SKM-1 (cell line): ENCODE measurements around the gene SOX13.

ENCODE experiments used
- DNase-seq: peaks from one replicate; lab custom pipeline; 2025; ENCODE audit not compliant: unreplicated experiment; lab: John Stamatoyannopoulos, UW

The SOX13 gene

GRCh38 chr1:204150702-204151551 is 78.0 kb downstream of the SOX13 start:
- DNase-seq = no peak

DNA sequence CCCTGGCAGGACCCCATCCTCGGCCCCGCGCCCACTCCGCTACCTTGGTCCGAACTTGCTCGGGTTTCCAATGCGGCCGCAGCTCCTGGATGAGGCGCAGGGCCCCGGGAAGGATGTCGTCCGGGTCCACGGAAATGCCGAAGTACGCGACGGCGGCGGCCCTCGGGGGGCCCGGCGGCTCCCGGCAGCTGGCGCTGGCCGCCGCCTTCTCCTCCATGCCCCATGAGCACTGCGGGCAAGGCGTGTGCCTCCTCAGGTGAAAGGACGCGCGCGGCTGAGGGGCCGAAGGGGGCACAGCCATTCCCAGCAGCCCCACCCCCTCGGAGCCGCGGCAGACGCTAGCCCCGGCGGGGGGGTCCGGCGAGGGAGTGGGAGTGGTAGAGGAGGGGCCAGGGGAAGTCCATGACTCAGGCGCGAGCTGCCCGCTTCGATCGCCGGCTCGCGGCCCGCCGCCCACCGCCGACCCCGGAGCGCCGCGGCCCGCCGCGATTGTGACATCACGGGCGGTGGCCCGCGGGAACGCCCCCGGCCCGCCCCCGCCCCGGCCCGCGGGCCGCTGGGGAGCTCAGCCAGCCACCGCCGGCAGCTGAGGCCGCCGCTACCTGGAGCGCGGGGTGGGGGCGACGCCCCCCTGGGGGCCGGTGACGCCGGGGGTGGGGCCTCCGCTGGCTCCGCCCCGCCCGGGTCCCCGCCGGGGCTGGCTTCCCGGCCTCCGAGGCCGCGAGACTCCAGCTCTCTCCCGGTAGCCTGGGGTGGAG is 78.8 kb downstream of the SOX13 start, which contains the start of gene ETNK2:
TSS of gene ETNK2 (minus strand) at position 493 of the 758 bp plus-strand sequence. CDS start at position 301, 192 bp downstream.
- DNase-seq = no peak

GRCh38 chr1:204152310-204153044 is 79.6 kb downstream of the SOX13 start:
- no peak for DNase-seq

GRCh38 chr1:204153667-204154066 is 80.8 kb downstream of the SOX13 start:
- no peak for DNase-seq

DNA sequence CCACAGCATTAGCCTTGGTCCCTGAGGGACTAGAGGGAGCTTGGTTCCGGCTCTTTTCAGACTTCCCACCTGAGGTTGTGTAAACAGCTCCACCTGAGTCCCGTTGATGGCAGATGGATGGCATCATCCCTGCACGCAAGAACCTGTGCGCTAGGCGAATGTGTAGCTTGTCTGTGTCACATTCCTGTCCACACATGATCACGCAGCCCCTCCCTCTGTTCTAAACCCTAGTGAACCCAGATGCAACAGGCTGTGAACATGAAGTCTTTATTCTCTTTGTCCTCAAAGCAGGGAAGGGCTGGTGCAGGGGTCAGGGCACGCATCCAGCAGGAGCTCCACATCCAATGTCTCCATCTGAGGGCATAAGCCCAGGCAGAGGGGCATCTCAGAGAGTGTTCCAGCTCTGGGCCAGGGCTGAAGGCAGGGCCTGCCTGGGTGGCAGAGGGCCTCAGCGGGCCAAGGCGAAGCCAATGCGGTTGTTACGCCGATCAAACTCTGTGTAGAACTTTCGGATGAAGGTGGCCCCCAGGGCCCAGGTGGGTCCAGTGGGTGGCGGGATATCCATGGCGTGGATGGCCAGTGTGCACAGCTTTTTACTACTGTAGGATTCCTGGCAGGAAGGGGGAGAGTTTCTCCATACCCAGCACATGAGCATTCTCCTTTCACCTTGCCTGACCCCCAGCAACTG is 81.8 kb downstream of the SOX13 start:
- DNase-seq = no peak

DNA sequence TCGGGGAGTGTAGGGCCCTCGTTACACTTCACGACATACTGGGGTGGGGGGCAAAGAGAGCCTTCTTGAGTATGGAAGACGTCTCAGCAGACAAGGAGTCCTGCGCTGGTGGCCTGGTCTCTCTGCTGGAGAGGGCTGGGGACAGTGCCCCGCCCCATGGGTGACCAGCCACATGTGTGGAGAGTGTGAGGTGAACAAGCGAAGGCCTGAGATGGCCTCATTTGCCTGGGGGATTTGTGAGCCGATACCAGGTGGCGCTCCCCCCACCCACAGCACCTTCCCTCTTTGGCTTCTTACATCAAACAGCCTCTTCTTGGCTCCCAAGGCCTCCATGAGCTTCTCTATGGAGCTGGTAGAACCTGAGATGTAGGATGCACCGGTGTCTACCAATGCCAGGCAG is 83.0 kb downstream of the SOX13 start:
- DNase-seq = no peak

DNA sequence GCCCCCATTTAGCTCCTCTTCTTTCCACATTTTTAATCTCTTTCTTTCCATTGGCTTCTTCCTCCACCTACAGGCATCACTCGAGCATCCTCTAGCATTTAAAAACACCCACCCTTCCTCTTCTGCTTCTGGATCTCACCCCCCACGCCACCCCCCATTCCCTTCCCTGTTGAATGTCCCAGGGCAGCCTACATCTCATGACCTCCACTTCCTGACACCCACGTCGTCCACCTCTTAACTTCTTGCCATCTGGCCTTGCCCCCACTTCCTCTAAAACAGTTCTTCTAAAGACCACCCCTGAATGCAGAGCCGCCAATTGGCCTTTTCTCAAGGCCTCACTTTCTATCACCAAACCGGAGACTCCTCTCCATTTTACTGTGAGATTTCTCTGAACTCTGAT is 85.0 kb downstream of the SOX13 start:
- DNase-seq = no peak

DNA sequence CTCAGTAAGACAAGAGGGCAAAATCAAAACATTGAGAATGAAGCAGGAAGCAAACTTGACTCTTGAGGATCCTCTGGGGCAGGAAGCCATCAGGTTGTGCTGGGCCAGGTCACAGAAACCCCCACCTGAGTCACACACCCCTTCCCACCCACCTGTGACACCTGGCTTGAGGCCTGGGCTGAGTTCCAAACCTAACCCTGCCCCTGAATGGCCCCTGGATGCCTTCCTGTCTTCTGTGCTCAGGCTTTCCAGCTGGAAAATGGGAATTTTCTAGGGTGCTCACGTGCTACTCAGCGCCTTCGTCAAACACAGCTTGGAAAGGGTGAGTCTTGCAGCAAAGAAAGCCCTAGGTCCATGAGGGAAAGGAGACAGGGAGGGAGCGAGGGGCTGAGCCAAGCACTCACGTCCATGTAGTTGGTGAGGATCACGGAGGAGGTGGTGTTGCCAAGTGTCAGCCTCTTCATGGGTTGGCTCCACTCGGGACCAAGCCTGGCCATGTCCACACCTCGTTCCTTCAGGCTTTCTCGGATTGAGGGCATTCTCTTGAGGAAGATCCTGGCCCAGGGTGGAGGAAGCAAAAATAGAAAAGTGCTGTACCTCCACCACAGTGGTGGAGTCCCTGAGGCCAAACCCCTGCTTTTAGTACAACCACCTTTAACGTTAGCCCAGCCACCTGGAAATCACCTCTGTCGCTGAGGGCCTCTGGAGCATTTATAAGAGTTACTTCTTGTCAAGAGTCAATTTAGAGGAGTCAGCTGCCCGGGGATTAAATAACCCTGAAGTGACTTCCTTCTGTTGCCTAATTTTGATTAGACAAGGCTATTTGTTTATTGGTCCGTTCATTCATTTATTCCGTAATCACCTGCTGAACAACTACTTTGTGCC is 88.9 kb downstream of the SOX13 start:
- no peak for DNase-seq

DNA sequence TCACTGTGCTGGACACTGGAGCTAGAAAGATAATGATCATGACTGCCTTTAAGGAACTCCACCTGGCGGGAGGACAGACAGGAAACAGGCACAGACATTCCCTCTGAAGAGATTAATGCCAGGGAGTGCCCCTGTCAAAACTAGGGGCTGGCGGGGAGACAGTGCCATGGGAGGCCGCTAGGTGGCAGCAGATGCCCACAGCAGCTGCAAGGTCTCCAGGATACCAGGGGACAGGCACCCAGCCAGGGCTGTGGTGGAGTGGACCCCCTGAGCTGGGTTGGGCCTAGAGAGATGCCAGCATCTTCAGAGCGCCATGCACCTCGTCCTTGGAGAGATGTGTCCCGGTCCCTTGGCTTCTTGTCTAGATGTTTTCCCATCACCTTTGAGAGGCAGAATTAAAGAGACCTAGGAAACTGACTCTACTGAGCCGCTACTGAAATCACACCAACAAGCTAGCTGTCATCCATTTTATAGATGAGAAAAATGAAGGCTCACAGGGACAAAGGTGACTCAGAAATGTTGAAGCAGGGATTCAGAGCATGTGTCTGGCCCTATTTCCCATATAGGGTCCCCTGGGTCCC is 89.7 kb downstream of the SOX13 start:
- DNase-seq = peak; percentile 59

GRCh38 chr1:204166219-204166618 is 93.3 kb downstream of the SOX13 start, which contains the start of gene REN:
TSS of gene REN (minus strand) at chr1:204166337. CDS start at chr1:204166293, 44 bp downstream.
- DNase-seq = no peak

- DNase-seq = no peak
Measured at GRCh38 chr1:204167730-204168129, 94.8 kb downstream of the SOX13 start.

GRCh38 chr1:204169858-204170257 is 96.9 kb downstream of the SOX13 start:
- no peak for DNase-seq

DNA sequence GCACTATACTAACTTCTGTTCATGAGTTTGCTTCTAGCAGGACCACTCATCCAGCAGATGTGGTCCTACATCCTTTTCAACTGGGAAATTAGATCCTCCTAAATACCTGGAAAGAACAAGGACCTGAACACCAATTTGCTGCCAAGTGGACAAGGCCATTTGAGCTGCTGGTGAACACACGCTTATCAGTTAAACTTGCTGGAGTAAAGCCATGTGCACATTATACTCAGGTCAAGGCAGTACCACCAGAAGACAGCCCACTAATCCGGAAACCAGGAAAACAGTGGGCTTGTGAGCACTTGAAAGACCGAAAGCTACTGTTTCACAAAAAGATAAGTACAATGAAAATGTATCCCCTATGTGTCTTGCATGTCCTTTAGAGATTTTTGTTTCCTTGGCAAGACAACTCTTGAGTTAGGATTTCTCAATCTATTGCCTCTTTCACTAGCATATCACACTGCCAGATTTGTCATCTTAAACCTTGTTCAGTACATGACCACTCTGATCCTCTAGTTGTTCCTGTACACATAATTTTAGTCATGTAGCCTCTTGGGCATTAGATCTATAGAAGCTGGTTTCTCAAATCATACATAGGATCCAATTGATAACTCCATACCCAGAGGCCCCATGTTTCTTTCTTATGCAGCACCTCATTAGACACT is 97.7 kb downstream of the SOX13 start:
- no peak for DNase-seq

- DNase-seq = no peak
Measured at GRCh38 chr1:204171751-204172178, 98.8 kb downstream of the SOX13 start.

DNA sequence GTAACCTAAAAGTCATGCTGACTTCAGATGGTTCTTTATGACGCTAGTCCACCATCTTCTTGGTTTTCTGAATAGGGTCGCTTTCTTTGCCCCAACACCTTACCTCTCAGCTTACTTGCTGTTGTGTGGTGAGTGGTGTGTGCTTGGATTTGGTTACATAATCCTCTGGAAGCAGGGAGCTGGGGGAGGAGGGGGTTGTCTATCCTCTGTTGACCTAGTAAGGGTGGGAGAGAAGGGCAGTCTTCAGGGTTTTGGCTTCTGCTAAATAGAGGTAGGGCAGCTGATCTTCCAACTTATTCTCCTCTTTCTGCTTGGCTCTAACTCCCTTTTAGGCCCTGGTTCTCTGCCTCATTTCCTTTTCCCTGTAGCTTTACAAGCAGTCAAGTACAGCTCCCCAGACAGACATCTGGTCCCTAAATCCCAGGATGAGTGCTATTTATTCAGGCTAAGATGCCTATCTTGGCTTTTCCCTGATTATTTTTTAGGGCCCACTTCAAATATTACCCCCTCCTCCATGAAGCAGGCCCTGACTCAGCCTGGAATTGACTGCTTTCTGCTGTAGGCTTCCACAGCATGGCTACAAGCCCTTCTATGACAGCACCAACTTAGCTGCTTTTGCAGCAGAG is 99.6 kb downstream of the SOX13 start:
- DNase-seq = no peak

DNA sequence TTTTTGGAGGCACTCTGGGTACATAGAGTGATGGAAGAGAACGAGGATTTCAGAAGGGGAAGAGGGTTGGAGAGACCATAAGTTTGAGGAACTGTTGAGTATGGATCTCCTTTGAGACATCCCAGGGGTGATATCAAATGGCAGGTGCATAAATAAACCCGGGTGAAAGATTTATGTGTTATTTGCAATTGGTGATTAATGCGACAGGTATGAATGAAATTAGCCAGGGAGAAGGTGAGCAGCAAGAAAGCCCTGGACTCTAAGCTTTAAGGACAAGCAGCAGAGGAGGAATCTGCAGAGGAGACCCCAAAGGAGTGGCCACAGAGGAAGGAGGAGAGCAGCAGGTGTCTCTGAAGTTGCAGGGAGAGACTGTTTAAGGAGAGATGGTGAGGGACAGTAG is 102.0 kb downstream of the SOX13 start:
- DNase-seq = no peak

GRCh38 chr1:204176049-204176448 is 103.1 kb downstream of the SOX13 start:
- no peak for DNase-seq

DNA sequence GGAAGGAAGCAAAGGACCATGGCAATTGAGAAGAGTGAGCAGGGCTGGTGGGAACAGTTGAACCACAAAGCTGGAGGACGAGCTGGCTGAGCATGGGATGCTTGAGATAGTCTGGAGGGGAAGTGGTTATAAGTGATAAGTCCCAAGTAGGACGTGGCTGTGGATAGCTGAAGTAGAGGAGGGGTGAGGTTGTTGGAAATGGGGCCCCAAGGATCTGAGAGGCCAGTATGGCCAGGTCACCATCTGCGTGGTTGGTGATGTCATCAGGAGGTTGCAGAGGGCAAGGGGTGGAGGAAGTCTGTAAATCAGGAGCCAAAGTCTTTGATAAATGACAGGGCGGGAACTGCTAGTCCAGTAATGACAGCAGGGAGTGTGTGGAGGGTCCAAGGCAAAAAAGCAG is 104.2 kb downstream of the SOX13 start:
- no peak for DNase-seq
